GM12878 (cell line): ENCODE results near the gene ADCY10. TPM values are rescaled to one million over a fixed set of nuclear protein-coding genes. Genes with fewer than 3 reads are reported as not detected.
A peak's percentile ranks its signal among the peaks of the same experiment; 100 is the strongest.

Experiments
- ATAC-seq: fragments of 200-7000 bp; cut with Tn5 transposase; 3 replicates; pipeline ENCODE4 v1.9.1; 2020; ENCODE audit warnings: mild to moderate bottlenecking, moderate library complexity
- Bru-seq: library from RNA; stranded (reverse); fragments of 400-500 nt; gene quantifications from one replicate; lab custom pipeline; 2021; lab: Mats Ljungman, UMichigan
- BruChase-seq, 2 experiments: library from RNA; stranded (reverse); fragments of 400-500 nt; gene quantifications; one replicate each; lab custom pipeline; 2021; lab: Mats Ljungman, UMichigan
- BruUV-seq: library from RNA; stranded (reverse); fragments of 400-500 nt; replicated peaks from 2 replicates; lab custom pipeline; 2021; lab: Mats Ljungman, UMichigan
- CTCF ChIA-PET: fragments of 300-600 bp; sonication (Branson Sonifier 250); formaldehyde crosslinking; extraction: SDS; loops from one replicate; lab custom pipeline; 2021; ENCODE audit warnings: inconsistent platforms; lab: Yijun Ruan, JAX
- POLR2A ChIA-PET: fragments of 350-600 bp; formaldehyde crosslinking; extraction: SDS; loops from one replicate; lab custom pipeline; 2021; ENCODE audit warnings: inconsistent platforms; lab: Charles Lee
- RAD21 ChIA-PET: fragments of 300-600 bp; sonication (Branson Sonifier 250); formaldehyde crosslinking; loops from one replicate; lab custom pipeline; 2023; ENCODE audit warnings: antibody characterized with exemption; ENCODE audit not compliant: unreplicated experiment; lab: Charles Lee
- SMC1A ChIA-PET: fragments of 300-600 bp; sonication (Branson Sonifier 250); formaldehyde crosslinking; loops from one replicate; lab custom pipeline; 2023; ENCODE audit not compliant: unreplicated experiment, uncharacterized antibody; lab: Charles Lee
- DNase-seq: peaks from one replicate; pipeline ENCODE4 v3.0.0-alpha.2; 2011; ENCODE audit warnings: low read depth, low spot score
- FAIRE-seq: peaks from 3 replicates; lab custom pipeline; 2011; peaks lifted over from hg19 to GRCh38; lab: Jason Lieb, UNC
- H2AFZ ChIP-seq: 2 replicates; pipeline ENCODE4 v1.6.0; 2011; ENCODE audit warnings: low read depth, low read length, control low read depth; ENCODE audit not compliant: control insufficient read depth
- H3K27ac ChIP-seq: 2 replicates; pipeline ENCODE4 v1.5.1; 2011; ENCODE audit warnings: control low read depth; ENCODE audit not compliant: control insufficient read depth, insufficient read depth
- H3K27me3 ChIP-seq, 2 experiments: replicated peaks in 1 of 2; 2 replicates each; pipeline versions ENCODE4 v1.6.0 to v1.6.1; 2011; ENCODE audit warnings: low read length in 1 of 2; ENCODE audit not compliant: control insufficient read depth in 2 of 2, insufficient read depth in 2 of 2
- H3K36me3 ChIP-seq, 2 experiments: 2 replicates each; pipeline ENCODE4 v1.5.1; 2011; ENCODE audit warnings: low read length in 1 of 2; ENCODE audit not compliant: control insufficient read depth in 2 of 2, insufficient read depth in 2 of 2
- H3K4me1 ChIP-seq: 2 replicates; pipeline ENCODE4 v1.6.1; 2011; ENCODE audit warnings: mild to moderate bottlenecking, low read length, moderate library complexity, mixed read lengths; ENCODE audit not compliant: control insufficient read depth, insufficient read depth
- H3K4me2 ChIP-seq: 2 replicates; pipeline ENCODE4 v1.6.0; 2011; ENCODE audit warnings: control low read depth; ENCODE audit not compliant: control insufficient read depth, insufficient read depth
- H3K4me3 ChIP-seq: fragments of 200-600 bp; sonication (generic); 2 replicates; pipeline ENCODE4 v1.5.1; 2016
- H3K79me2 ChIP-seq: 2 replicates; pipeline ENCODE4 v1.6.0; 2011; ENCODE audit warnings: low read length; ENCODE audit not compliant: control insufficient read depth, insufficient read depth
- H3K9ac ChIP-seq: 2 replicates; pipeline ENCODE4 v1.8.0; 2011; ENCODE audit warnings: low read length, control low read depth, mixed read lengths; ENCODE audit not compliant: control insufficient read depth, insufficient read depth
- H3K9me3 ChIP-seq: replicated peaks from 3 replicates; pipeline ENCODE4 v1.5.1; 2011; ENCODE audit warnings: mild to moderate bottlenecking, low read length; ENCODE audit not compliant: control insufficient read depth, insufficient read depth
- H4K20me1 ChIP-seq: 2 replicates; pipeline ENCODE4 v1.6.0; 2011; ENCODE audit not compliant: control insufficient read depth, insufficient read depth
- ASH2L ChIP-seq: fragments of 300-600, 200-600 bp; sonication (generic); IDR thresholded peaks from 2 replicates; pipeline ENCODE4 v1.6.1; 2017; ENCODE audit warnings: low read depth, mild to moderate bottlenecking, borderline replicate concordance
- EED ChIP-seq: sonication (generic); IDR thresholded peaks from 2 replicates; pipeline ENCODE4 v1.6.1; 2016; ENCODE audit warnings: antibody characterized with exemption, low read depth
- WGBS: methylation state at CpG from one replicate; pipeline ENCODE4 v1.1.6; 2016; ENCODE audit warnings: low lambda C conversion rate; ENCODE audit not compliant: insufficient replicate concordance, insufficient coverage; ENCODE audit errors: missing lambda C conversion rate; 5-methylcytosine and 5-hydroxymethylcytosine counted together
- in situ Hi-C: fragments of 300-500 bp; cut with MboI; formaldehyde crosslinking; loops from 9 replicates; pipeline ENCODE4 v1.14.3; 2018; ENCODE audit warnings: mixed read lengths
- intact Hi-C: fragments of 100-400 bp; cut with micrococcal nuclease; formaldehyde crosslinking; loops from one replicate; pipeline ENCODE4 v1.14.2; 2022; ENCODE audit not compliant: unreplicated experiment
- long read RNA-seq, 2 experiments: library from polyadenylated mRNA; unstranded; transcript quantifications; one replicate each; pipeline ENCODE4 v2.0.0, GENCODE V29; 2019 to 2020
- polyA minus RNA-seq, 3 experiments: library from RNA; depleted of rRNA, polyadenylated mRNA; stranded (reverse); fragments of >200 nt; gene quantifications; 2 replicates each; pipeline ENCODE4 v1.2.3, GENCODE V29; 2011
- polyA plus RNA-seq, 11 experiments: library from polyadenylated mRNA; depleted of rRNA in 4 of 11; unstranded in 6 of 11; stranded (reverse) in 5 of 11; fragments of >200 nt; fragmentation: Nextera tagmentation in 4 of 11; fragmentation: Illumina TruSeq in 1 of 11; extraction: Ambion mirVana in 4 of 11; extraction: Trizol in 1 of 11; gene quantifications; 1 replicate in 1 of 11; 2 replicates in 10 of 11; pipeline versions ENCODE4 v1.2.1 to v1.2.3, GENCODE V29; 2011 to 2016; ENCODE audit warnings: inconsistent platforms in 2 of 11, missing spikeins in 2 of 11, low read depth in 1 of 11
- total RNA-seq, 4 experiments: library from RNA; depleted of rRNA in 3 of 4; stranded (reverse); fragments of >200 nt in 3 of 4; fragmentation: Illumina TruSeq in 1 of 4; extraction: Trizol in 1 of 4; gene quantifications; 2 replicates each; pipeline versions ENCODE4 v1.2.1 to v1.2.3, GENCODE V29; 2013 to 2021

Gene ADCY10, protein sequence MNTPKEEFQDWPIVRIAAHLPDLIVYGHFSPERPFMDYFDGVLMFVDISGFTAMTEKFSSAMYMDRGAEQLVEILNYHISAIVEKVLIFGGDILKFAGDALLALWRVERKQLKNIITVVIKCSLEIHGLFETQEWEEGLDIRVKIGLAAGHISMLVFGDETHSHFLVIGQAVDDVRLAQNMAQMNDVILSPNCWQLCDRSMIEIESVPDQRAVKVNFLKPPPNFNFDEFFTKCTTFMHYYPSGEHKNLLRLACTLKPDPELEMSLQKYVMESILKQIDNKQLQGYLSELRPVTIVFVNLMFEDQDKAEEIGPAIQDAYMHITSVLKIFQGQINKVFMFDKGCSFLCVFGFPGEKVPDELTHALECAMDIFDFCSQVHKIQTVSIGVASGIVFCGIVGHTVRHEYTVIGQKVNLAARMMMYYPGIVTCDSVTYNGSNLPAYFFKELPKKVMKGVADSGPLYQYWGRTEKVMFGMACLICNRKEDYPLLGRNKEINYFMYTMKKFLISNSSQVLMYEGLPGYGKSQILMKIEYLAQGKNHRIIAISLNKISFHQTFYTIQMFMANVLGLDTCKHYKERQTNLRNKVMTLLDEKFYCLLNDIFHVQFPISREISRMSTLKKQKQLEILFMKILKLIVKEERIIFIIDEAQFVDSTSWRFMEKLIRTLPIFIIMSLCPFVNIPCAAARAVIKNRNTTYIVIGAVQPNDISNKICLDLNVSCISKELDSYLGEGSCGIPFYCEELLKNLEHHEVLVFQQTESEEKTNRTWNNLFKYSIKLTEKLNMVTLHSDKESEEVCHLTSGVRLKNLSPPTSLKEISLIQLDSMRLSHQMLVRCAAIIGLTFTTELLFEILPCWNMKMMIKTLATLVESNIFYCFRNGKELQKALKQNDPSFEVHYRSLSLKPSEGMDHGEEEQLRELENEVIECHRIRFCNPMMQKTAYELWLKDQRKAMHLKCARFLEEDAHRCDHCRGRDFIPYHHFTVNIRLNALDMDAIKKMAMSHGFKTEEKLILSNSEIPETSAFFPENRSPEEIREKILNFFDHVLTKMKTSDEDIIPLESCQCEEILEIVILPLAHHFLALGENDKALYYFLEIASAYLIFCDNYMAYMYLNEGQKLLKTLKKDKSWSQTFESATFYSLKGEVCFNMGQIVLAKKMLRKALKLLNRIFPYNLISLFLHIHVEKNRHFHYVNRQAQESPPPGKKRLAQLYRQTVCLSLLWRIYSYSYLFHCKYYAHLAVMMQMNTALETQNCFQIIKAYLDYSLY (N-terminal part only)
- total RNA-seq (2013; cell fraction: nucleolus; rRNA removed), result 0.73 TPM in 1 of 2 replicates, not detected in the other
- total RNA-seq (2014; rRNA removed) (0.22 TPM in 1 of 2 replicates, not detected in the other), total RNA-seq (2014; rRNA removed; fragmentation: Illumina TruSeq; extraction: Trizol) (not detected in 2 replicates), total RNA-seq (2021) (not detected in 2 replicates), polyA plus RNA-seq (2011; rRNA removed) (0.07 and 0.22 TPM in 2 replicates), polyA plus RNA-seq (2014; fragmentation: Illumina TruSeq; extraction: Trizol) (0.13 TPM in 1 of 2 replicates, not detected in the other), polyA plus RNA-seq (2014; fragmentation: Nextera tagmentation; extraction: Ambion mirVana) (not detected), polyA plus RNA-seq (2014; rRNA removed) (not detected in 2 replicates), polyA plus RNA-seq (2016; fragmentation: Nextera tagmentation; extraction: Ambion mirVana) (not detected), polyA minus RNA-seq (2011; rRNA and poly(A)+ RNA removed) (0.05 and 0.29 TPM in 2 replicates), Bru-seq, nascent RNA (percentile 25 among the genes with signal in this experiment), BruChase-seq, experiment 1, labeled RNA remaining after a 6-hour chase (percentile 43 among the genes with signal in this experiment), BruChase-seq, experiment 2, labeled RNA remaining after a 2-hour chase (percentile 42 among the genes with signal in this experiment)
- polyA plus RNA-seq (2011; ENCODE audit: low read depth), result not detected
- 0.07 and 0.12 TPM in 2 replicates for polyA plus RNA-seq (2011; cell fraction: cytosol; rRNA removed)
- polyA plus RNA-seq (2011; cell fraction: nucleus; rRNA removed), result 0.21 and 0.26 TPM in 2 replicates
- not detected in 2 replicates for polyA plus RNA-seq (2012)
- not detected in 2 replicates for polyA minus RNA-seq (2011; cell fraction: cytosol; rRNA and poly(A)+ RNA removed)
- 0.29 and 0.60 TPM in 2 replicates for polyA minus RNA-seq (2011; cell fraction: nucleus; rRNA and poly(A)+ RNA removed)
- long read RNA-seq, experiment 1, result 0 reads
- long read RNA-seq, experiment 2, result 0 reads

DNA sequence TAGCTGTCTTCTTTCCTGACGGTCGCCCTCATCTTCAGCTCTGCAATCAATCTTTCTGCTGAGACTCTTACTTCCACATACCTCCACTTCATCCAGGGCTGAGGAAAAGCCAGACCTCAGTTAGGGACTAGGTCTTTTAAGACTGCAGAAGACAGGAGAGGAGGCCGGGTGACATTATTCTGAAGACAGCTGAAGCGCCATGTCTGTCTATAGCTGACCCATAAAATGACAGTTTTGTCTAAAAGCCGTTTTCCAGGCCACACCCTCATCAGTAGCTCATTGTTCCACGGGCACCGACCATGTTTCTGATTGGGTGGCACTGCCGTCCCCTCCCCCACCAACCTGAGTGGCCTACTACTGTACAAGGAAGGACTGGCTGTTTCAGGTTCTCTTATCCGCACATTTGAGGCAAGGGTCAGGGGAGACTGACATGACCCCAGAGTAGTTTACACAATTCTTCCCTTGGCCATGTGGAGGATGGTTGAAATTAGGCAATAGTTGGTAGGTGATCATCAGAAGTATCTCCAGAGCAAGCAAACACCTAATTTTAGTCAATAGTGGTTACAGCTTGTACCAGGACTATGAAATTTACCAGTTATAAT is at the start of gene ADCY10:
Gene ADCY10 (minus strand): TSS at position 240 of the 602 bp plus-strand sequence. CDS start 8,994 bp downstream, outside the sequence.
- in situ Hi-C loops, result no loop called here
- ChIA-PET CTCF (interaction anchor here (0.9 to 1.0 kb wide), 3 partner anchors 20 to 168 kb away, joined by 3 to 4 read pairs (median 3); no protein-coding TSS in a partner anchor), POLR2A (no interaction called here), SMC1A (interaction anchor here (0.8 kb wide), 2 partner anchors 14 to 23 kb away, joined by 3 read pairs; partner anchors contain the start of genes DCAF6 and MPC2), RAD21 (interaction anchor here (0.7 to 1.8 kb wide), 3 partner anchors 10 to 22 kb away, joined by 3 to 4 read pairs (median 3); partner anchors contain the start of gene DCAF6)
- intact Hi-C loops, result no loop called here
- no peak within 1 kb of the TSS for H3K27ac ChIP-seq
- TF ChIP-seq EED (no peak), ASH2L (no peak)
- H3K9ac ChIP-seq, result no peak within 1 kb of the TSS
- FAIRE-seq (no peak), DNase-seq (no peak), ATAC-seq (no peak)
- no peaks in the 10 kb centered on the region for H4K20me1 ChIP-seq
- H3K4me3 ChIP-seq, result no peak within 1 kb of the TSS
- 96% methylated on average over 9 of the region's 9 CpGs for WGBS
- H3K4me2 ChIP-seq, result no peak within 1 kb of the TSS
- H3K27me3 ChIP-seq, result no peaks in the 10 kb centered on the region
- H3K36me3 ChIP-seq, result peaks cover 2% of the 10 kb centered on the region in 2 experiments; a peak in 2 of 4 replicates
- H3K9me3 ChIP-seq, result peaks cover 12% of the 10 kb centered on the region
- no peaks in the 10 kb centered on the region for H3K79me2 ChIP-seq
- H3K4me1 ChIP-seq, result no peaks in the 10 kb centered on the region
- no TSS peak for BruUV-seq
- no peak within 1 kb of the TSS for H2AFZ ChIP-seq
